Peyer's patch (tissue), 4 donors: Measurements from ENCODE around the gene TPP1. TPM values are rescaled to one million over a fixed set of nuclear protein-coding genes. Genes with fewer than 3 reads are reported as not detected.

ENCODE experiments used
- DNase-seq, 3 donors: peaks; one replicate each; pipeline ENCODE4 v3.0.0-alpha.2; 2017 to 2019
- H3K27ac ChIP-seq, 4 donors: fragments of 200-600 bp; sonication (generic); one replicate each; pipeline ENCODE4 v1.5.1; 2016 to 2019
- H3K27me3 ChIP-seq, 2 donors: fragments of 200-600 bp; sonication (generic); one replicate each; pipeline ENCODE4 v1.5.1; 2019
- H3K36me3 ChIP-seq, 3 donors: fragments of 200-600 bp; sonication (generic); one replicate each; pipeline ENCODE4 v1.5.1; 2016 to 2019
- H3K4me1 ChIP-seq, 4 donors: fragments of 200-600 bp; sonication (generic); one replicate each; pipeline ENCODE4 v1.5.1; 2016 to 2019
- H3K4me3 ChIP-seq, 4 donors: fragments of 200-600 bp; sonication (generic); 1 replicate in 3 of 4; 2 replicates in 1 of 4; pipeline ENCODE4 v1.5.1; 2016 to 2019; ENCODE audit warnings: mild to moderate bottlenecking in 1 of 4
- H3K9me3 ChIP-seq, 4 donors: fragments of 200-600 bp; sonication (generic); one replicate each; pipeline ENCODE4 v1.5.1; 2016 to 2019; ENCODE audit warnings: mild to moderate bottlenecking in 1 of 4
- POLR2A ChIP-seq, 2 donors: fragments of 450-650 bp; IDR thresholded peaks; one replicate each; pipeline ENCODE4 v1.5.1; 2017; ENCODE audit warnings: antibody characterized with exemption in 2 of 2, mild to moderate bottlenecking in 2 of 2, moderate library complexity in 2 of 2
- total RNA-seq, 4 donors: library from RNA; depleted of rRNA; stranded (reverse); fragments of >200 nt; gene quantifications; one replicate each; pipeline ENCODE4 v1.1.0, GENCODE V29; 2016
- TF ChIP-seq, protein P1 (sequence below), 6 experiments: fragments of 450-650 bp in 4 of 6; fragments of 200-600 bp in 2 of 6; sonication (generic) in 1 of 6; IDR thresholded peaks; one replicate each; pipeline ENCODE4 v1.5.1; 2017 to 2019; ENCODE audit warnings: antibody characterized with exemption in 6 of 6, mild to moderate bottlenecking in 3 of 6, moderate library complexity in 1 of 6

Gene TPP1
- total RNA-seq, 4 donors from 2014 or later = 79.2 to 232 (median 134) TPM

DNA sequence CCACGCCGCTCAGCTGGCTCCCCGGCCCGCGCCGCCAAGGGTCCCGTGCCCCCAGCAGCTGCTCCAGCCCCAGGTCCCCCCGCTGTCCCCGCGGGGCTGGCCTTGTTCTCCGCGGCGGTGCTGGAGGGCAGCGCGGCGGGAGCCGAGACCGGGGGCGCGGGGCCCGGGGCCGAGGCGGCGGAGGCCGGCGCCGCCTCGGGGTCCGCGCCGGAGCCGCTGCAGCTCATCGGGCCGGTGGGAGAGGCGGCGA, 7.3 kb downstream of the TPP1 start:
- TF ChIP-seq, protein P1, sequence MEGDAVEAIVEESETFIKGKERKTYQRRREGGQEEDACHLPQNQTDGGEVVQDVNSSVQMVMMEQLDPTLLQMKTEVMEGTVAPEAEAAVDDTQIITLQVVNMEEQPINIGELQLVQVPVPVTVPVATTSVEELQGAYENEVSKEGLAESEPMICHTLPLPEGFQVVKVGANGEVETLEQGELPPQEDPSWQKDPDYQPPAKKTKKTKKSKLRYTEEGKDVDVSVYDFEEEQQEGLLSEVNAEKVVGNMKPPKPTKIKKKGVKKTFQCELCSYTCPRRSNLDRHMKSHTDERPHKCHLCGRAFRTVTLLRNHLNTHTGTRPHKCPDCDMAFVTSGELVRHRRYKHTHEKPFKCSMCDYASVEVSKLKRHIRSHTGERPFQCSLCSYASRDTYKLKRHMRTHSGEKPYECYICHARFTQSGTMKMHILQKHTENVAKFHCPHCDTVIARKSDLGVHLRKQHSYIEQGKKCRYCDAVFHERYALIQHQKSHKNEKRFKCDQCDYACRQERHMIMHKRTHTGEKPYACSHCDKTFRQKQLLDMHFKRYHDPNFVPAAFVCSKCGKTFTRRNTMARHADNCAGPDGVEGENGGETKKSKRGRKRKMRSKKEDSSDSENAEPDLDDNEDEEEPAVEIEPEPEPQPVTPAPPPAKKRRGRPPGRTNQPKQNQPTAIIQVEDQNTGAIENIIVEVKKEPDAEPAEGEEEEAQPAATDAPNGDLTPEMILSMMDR (IDR thresholded peaks at IDR 0.05) = no peak
- TF ChIP-seq POLR2A (IDR thresholded peaks at IDR 0.05) = no peak
- Histone ChIP-seq H3K27ac (peak overlapping the region; percentile 93 to 99 (median 94)), H3K9me3 (no peaks in the 10 kb centered on the region), H3K4me3 (peak overlapping the region; percentile 71 to 99 (median 86)), H3K36me3 (peaks cover 0 to 57% (median 3%) of the 10 kb centered on the region in 3 donors), H3K4me1 (peaks cover 0 to 47% (median 7%) of the 10 kb centered on the region in 4 donors), H3K27me3 (no peaks in the 10 kb centered on the region)
- DNase-seq = no peak

DNA sequence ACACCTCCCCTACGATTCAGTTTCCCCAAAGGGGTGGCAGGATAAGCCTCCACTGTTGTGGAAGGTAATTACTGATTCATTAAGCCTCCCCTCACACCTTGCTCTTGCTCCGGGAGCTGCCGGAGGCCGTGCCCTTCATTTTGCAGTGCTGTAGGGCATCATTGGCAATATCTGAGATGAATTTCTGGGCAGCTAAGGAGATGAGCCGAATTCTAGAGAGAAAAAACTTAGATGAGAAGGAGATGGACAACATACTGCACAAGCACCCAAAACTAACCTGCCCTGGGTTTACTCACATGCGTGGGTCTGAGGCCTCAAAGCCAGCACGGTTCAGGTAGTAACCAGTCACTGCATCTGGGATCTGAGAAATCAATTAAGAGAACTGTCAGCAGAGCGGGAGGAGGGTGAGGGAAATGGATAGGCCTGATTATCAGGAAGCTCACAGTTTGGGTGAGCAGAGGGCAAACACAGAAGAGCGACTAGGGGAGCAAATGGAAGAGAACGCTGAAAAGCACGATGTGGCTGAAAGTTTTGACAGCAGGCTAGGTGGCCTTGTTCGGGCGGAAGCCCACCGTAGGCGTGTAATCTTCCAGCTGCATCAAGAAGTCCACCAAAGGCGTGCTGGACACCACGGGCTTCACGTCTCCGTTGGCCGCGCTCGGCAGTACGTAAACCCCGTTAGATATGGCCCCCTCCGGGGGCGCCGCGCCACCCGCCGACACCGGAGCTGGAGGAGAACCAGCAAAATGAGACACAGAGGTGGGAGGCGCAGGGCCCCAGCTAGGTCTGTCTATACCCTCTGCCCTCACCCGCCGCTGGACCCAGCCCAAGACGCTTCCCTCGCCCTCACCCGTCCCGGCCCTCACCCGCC, 7.9 kb downstream of the TPP1 start:
- H3K4me1 ChIP-seq = peaks cover 0 to 52% (median 13%) of the 10 kb centered on the region in 4 donors
- H3K36me3 ChIP-seq = peaks cover 0 to 54% (median 3%) of the 10 kb centered on the region in 3 donors
- peak in 2 of 3 donors; percentile 28 to 63 for DNase-seq
- peak overlapping the region; percentile 71 to 99 (median 86) for H3K4me3 ChIP-seq
- H3K9me3 ChIP-seq = no peaks in the 10 kb centered on the region
- TF ChIP-seq, protein P1 (IDR thresholded peaks at IDR 0.05) = no peak
- TF ChIP-seq POLR2A (IDR thresholded peaks at IDR 0.05) = no peak
- peak overlapping the region; percentile 93 to 99 (median 94) for H3K27ac ChIP-seq
- H3K27me3 ChIP-seq = no peaks in the 10 kb centered on the region

DNA sequence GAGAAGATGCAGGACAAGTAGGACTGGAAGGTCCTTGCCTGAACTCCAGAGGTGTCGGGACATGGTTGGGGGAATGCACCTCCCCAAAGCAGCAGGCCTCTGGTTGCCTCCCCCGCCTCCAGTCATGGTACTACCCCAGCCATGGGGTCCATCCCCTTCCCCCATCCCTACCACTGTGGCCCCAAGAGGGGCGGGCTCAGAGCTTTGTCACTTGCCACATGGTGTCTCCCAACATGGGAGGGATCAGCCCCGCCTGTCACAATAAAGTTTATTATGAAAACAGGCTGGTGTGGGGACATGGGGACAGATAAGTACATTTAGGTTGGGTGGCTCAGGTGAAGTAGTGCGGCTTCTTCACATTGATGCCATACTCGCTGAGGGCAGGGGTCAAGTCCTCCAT, 8.6 kb downstream of the TPP1 start:
- Histone ChIP-seq H3K4me3 (peak overlapping the region in 1 of 4 donors; percentile 71), H3K4me1 (peaks cover 0 to 60% (median 16%) of the 10 kb centered on the region in 4 donors), H3K9me3 (no peaks in the 10 kb centered on the region), H3K36me3 (peaks cover 0 to 47% (median 3%) of the 10 kb centered on the region in 3 donors), H3K27ac (peak overlapping the region in 3 of 4 donors; percentile 93 to 99 (median 94)), H3K27me3 (no peaks in the 10 kb centered on the region)
- TF ChIP-seq, protein P1 (IDR thresholded peaks at IDR 0.05) = no peak
- TF ChIP-seq POLR2A (IDR thresholded peaks at IDR 0.05) = no peak
- DNase-seq = peak in 1 of 3 donors; percentile 45

DNA sequence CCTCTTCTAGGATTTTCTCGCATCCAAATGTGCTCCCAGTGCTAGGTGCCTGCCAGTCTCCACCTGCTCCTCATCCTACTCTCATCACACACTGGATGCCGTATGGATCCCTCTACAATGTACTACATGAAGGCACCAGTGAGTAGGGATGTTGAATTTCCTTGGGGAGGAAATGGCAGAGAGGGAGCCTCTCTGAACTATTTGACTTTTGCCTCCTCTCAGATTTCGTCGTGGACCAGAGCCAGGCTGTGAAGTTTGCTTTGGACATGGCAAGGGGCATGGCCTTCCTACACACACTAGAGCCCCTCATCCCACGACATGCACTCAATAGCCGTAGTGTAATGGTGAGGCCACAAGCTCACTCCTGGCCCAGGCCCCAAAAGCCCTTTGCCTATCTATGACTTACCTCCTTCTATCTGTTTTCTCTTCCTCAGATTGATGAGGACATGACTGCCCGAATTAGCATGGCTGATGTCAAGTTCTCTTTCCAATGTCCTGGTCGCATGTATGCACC, 9.7 kb downstream of the TPP1 start:
- Histone ChIP-seq H3K4me1 (peaks cover 0 to 70% (median 18%) of the 10 kb centered on the region in 4 donors), H3K27ac (peak overlapping the region in 2 of 4 donors; percentile 89 to 91)

DNA sequence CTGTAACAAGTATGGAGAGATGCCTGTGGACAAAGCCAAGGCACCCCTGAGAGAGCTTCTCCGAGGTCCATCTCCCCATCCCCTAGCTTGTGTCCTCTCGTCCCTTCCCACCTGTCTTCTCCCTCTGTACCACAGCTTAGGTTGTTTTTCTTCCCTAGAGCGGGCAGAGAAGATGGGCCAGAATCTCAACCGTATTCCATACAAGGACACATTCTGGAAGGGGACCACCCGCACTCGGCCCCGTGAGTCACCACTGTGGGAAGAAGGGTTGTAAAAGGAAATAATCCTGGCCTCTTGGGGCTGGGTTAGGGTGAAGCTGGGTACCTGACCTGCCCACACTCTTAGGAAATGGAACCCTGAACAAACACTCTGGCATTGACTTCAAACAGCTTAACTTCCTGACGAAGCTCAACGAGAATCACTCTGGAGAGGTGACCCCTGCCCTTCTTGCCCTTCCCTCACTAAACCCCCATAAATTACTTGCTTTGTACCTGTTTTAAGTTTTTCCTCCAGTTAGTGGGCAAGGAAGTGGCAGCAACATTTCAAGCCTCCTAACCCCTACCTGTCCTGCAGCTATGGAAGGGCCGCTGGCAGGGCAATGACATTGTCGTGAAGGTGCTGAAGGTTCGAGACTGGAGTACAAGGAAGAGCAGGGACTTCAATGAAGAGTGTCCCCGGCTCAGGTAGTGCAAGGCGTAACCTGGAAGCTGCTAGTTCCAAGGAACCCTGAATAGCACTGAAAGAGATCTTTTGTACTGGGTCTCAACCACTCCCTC, 10.3 kb downstream of the TPP1 start:
- Histone ChIP-seq H3K4me3 (no peak overlapping the region), H3K27me3 (no peaks in the 10 kb centered on the region), H3K4me1 (peaks cover 0 to 70% (median 18%) of the 10 kb centered on the region in 4 donors), H3K36me3 (peaks cover 0 to 35% (median 3%) of the 10 kb centered on the region in 3 donors), H3K27ac (peak overlapping the region in 3 of 4 donors; percentile 68 to 91 (median 89)), H3K9me3 (no peaks in the 10 kb centered on the region)
- TF ChIP-seq POLR2A (IDR thresholded peaks at IDR 0.05) = no peak
- TF ChIP-seq, protein P1 (IDR thresholded peaks at IDR 0.05) = no peak
- DNase-seq = peak in 2 of 3 donors; percentile 15 to 41

More for the DNA sequence above, 9.7 kb downstream of the TPP1 start:
- H3K27me3 ChIP-seq = no peaks in the 10 kb centered on the region
- no peak overlapping the region for H3K4me3 ChIP-seq
- peak in 1 of 3 donors; percentile 2 for DNase-seq
- no peak for TF ChIP-seq POLR2A (IDR thresholded peaks at IDR 0.05)
- TF ChIP-seq, protein P1 (IDR thresholded peaks at IDR 0.05) = no peak
- H3K36me3 ChIP-seq = peaks cover 0 to 36% (median 3%) of the 10 kb centered on the region in 3 donors
- no peaks in the 10 kb centered on the region for H3K9me3 ChIP-seq
